HG03521 (cell line): ENCODE measurements around the gene CEL.
"Not testable (repeated sequence)": the region's sequence is repeated elsewhere in the genome, so short reads cannot be mapped to it uniquely, and the experiment has no call there.

Experiments
- ATAC-seq: cut with Tn5 transposase; IDR thresholded peaks from one replicate; pipeline ENCODE4 v1.9.1; 2021; ENCODE audit warnings: mild to moderate bottlenecking, moderate library complexity; ENCODE audit not compliant: unreplicated experiment

The CEL gene

DNA sequence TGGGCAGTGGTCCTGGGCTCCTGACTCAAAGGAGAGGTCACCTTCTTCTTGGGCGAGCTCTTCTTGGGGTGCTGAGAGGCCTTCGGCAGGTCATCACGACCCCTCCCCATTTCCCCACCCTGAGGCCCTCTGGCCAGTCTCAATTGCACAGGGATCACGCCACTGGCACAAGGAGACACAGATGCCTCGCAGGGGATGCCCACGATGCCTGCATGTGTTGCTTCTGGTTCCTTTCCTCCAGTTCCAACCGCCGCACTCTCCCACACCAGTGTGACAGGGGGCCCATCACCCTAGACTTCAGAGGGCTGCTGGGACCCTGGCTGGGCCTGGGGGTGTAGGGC, 1.3 kb downstream of the CEL start:
- no peak for ATAC-seq

DNA sequence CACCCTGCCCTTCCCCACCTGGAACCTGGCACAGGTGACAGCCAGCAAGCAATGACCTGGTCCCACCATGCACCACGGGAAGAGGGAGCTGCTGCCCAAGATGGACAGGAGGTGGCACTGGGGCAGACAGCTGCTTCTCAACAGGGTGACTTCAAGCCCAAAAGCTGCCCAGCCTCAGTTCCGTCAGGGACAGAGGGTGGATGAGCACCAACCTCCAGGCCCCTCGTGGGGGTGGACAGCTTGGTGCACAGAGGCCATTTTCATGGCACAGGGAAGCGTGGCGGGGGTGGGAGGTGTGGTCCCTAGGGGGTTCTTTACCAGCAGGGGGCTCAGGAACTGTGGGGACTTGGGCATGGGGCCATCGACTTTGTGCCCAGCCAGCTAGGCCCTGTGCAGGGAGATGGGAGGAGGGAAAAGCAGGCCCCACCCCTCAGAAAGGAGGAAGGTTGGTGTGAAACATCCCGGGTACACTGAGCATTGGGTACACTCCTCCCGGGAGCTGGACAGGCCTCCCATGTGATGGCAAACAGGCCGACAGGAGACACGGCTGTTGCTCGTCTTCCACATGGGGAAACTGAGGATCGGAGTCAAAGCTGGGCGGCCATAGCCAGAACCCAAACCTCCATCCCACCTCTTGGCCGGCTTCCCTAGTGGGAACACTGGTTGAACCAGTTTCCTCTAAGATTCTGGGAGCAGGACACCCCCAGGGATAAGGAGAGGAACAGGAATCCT, 1.9 kb downstream of the CEL start:
- no peak for ATAC-seq

DNA sequence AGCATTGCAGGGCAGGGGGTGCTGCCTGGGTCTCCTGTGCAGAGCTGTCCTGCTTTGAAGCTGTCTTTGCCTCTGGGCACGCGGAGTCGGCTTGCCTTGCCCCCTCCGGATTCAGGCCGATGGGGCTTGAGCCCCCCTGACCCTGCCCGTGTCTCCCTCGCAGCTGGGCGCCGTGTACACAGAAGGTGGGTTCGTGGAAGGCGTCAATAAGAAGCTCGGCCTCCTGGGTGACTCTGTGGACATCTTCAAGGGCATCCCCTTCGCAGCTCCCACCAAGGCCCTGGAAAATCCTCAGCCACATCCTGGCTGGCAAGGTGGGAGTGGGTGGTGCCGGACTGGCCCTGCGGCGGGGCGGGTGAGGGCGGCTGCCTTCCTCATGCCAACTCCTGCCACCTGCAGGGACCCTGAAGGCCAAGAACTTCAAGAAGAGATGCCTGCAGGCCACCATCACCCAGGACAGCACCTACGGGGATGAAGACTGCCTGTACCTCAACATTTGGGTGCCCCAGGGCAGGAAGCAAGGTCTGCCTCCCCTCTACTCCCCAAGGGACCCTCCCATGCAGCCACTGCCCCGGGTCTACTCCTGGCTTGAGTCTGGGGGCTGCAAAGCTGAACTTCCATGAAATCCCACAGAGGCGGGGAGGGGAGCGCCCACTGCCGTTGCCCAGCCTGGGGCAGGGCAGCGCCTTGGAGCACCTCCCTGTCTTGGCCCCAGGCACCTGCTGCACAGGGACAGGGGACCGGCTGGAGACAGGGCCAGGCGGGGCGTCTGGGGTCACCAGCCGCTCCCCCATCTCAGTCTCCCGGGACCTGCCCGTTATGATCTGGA, 2.7 kb downstream of the CEL start:
- ATAC-seq: no peak

DNA sequence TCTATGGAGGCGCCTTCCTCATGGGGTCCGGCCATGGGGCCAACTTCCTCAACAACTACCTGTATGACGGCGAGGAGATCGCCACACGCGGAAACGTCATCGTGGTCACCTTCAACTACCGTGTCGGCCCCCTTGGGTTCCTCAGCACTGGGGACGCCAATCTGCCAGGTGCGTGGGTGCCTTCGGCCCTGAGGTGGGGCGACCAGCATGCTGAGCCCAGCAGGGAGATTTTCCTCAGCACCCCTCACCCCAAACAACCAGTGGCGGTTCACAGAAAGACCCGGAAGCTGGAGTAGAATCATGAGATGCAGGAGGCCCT, 3.2 kb downstream of the CEL start:
- ATAC-seq: no peak

DNA sequence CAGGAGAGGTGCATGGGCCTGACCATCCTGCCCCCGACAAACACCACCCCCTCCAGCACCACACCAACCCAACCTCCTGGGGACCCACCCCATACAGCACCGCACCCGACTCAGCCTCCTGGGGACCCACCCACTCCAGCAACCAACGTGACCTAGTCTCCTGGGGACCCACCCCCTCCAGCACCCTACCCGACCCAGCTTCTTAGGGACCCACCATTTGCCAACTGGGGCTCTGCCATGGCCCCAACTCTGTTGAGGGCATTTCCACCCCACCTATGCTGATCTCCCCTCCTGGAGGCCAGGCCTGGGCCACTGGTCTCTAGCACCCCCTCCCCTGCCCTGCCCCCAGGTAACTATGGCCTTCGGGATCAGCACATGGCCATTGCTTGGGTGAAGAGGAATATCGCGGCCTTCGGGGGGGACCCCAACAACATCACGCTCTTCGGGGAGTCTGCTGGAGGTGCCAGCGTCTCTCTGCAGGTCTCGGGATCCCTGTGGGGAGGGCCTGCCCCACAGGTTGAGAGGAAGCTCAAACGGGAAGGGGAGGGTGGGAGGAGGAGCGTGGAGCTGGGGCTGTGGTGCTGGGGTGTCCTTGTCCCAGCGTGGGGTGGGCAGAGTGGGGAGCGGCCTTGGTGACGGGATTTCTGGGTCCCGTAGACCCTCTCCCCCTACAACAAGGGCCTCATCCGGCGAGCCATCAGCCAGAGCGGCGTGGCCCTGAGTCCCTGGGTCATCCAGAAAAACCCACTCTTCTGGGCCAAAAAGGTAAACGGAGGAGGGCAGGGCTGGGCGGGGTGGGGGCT, 4.6 kb downstream of the CEL start:
- no peak for ATAC-seq

DNA sequence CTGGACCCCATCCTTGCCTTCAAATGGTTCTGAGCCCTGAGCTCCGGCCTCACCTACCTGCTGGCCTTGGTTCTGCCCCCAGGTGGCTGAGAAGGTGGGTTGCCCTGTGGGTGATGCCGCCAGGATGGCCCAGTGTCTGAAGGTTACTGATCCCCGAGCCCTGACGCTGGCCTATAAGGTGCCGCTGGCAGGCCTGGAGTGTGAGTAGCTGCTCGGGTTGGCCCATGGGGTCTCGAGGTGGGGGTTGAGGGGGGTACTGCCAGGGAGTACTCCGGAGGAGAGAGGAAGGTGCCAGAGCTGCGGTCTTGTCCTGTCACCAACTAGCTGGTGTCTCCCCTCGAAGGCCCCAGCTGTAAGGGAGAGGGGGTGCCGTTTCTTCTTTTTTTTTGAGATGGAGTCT, 5.2 kb downstream of the CEL start:
- ATAC-seq: no peak

DNA sequence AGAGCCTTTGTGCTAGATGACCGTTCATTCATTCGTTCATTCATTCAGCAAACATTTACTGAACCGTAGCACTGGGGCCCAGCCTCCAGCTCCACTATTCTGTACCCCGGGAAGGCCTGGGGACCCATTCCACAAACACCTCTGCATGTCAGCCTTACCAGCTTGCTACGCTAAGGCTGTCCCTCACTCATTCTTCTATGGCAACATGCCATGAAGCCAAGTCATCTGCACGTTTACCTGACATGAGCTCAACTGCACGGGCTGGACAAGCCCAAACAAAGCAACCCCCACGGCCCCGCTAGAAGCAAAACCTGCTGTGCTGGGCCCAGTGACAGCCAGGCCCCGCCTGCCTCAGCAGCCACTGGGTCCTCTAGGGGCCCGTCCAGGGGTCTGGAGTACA, 6.0 kb downstream of the CEL start:
- no peak for ATAC-seq

DNA sequence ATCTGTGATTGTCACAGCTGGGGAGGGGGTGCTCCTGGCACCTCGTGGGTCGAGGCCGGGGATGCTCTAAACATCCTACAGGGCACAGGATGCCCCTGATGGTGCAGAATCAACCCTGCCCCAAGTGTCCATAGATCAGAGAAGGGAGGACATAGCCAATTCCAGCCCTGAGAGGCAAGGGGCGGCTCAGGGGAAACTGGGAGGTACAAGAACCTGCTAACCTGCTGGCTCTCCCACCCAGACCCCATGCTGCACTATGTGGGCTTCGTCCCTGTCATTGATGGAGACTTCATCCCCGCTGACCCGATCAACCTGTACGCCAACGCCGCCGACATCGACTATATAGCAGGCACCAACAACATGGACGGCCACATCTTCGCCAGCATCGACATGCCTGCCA, 6.7 kb downstream of the CEL start:
- ATAC-seq: not testable (repeated sequence)

DNA sequence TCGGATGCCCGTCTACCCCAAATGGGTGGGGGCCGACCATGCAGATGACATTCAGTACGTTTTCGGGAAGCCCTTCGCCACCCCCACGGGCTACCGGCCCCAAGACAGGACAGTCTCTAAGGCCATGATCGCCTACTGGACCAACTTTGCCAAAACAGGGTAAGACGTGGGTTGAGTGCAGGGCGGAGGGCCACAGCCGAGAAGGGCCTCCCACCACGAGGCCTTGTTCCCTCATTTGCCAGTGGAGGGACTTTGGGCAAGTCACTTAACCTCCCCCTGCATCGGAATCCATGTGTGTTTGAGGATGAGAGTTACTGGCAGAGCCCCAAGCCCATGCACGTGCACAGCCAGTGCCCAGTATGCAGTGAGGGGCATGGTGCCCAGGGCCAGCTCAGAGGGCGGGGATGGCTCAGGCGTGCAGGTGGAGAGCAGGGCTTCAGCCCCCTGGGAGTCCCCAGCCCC, 8.8 kb downstream of the CEL start:
- ATAC-seq: not testable (repeated sequence)

DNA sequence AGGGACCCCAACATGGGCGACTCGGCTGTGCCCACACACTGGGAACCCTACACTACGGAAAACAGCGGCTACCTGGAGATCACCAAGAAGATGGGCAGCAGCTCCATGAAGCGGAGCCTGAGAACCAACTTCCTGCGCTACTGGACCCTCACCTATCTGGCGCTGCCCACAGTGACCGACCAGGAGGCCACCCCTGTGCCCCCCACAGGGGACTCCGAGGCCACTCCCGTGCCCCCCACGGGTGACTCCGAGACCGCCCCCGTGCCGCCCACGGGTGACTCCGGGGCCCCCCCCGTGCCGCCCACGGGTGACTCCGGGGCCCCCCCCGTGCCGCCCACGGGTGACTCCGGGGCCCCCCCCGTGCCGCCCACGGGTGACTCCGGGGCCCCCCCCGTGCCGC, 9.2 kb downstream of the CEL start:
- not testable (repeated sequence) for ATAC-seq

DNA sequence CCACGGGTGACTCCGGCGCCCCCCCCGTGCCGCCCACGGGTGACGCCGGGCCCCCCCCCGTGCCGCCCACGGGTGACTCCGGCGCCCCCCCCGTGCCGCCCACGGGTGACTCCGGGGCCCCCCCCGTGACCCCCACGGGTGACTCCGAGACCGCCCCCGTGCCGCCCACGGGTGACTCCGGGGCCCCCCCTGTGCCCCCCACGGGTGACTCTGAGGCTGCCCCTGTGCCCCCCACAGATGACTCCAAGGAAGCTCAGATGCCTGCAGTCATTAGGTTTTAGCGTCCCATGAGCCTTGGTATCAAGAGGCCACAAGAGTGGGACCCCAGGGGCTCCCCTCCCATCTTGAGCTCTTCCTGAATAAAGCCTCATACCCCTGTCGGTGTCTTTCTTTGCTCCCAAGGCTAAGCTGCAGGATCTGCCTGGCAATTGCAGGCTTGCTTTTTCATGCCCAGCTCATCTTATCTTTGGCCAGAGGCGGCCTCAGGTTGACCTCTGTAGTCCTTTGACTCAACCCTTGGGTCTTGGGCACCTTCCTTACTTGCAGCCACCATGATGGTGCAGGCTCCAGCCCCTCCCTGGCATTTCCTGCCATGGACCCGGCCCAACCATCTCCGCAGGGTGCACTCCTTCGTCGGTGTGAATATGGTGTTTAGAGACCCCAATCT, 9.8 kb downstream of the CEL start:
- ATAC-seq: no peak

DNA sequence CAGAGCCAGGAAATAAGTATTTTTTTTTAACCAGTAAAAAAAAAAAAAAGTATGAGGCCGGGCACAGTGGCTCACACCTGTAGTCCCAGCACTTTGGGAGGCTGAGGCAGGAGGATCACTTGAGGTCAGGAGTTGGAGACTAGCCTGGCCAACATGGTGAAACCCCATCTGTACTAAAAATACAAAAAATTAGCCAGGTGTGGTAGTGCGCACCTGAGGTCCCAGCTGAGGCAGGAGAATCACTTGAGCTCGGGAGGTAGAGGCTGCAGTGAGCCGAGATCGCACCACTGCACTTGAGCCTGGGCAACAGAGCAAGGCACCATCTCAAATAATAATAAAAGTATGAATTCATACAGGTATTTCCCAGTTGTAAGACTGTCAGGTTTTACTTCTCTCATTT, 10.4 kb downstream of the CEL start:
- not testable (repeated sequence) for ATAC-seq

DNA sequence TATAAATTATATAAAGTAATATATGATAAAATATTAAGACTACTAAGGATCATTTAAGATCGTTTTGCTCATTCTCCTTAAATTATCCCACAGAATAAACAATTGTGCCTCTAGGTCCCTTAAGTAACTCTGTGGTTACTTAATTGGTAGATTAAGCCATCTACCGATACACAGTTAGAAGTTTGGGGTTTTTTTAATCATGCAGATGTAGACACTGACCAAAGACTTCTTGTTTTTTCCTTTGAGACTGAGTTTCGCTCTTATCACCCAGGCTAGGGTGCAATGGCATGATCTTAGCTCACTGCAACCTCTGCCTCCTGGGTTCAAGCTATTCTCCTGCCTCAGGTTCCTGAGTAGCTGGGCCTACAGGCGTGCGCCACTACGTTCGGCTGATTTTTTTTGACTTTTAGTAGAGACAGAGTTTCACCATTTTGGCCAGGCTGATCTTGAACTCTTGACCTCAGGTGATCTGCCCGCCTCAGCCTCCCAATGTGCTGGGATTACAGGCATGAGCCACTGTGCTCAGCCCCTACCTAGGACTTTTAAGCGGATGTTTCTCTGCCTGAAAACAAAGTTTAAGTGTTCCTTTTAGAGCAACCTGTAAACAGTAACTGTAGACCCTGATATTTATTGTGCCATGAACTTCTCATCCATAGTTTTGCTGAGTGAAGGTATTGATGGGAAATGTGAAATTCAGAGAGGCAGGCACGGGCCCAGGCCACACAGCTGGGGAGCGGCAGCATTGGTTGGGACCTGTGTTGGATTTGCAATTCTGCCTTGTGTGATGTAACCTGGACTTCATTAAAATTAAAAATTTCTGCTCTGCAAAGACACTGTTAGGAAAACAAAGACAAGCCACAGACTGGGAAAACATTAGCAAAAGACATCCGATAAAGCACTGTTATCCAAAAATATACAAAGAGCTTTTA, 11.6 kb downstream of the CEL start:
- ATAC-seq: no peak

DNA sequence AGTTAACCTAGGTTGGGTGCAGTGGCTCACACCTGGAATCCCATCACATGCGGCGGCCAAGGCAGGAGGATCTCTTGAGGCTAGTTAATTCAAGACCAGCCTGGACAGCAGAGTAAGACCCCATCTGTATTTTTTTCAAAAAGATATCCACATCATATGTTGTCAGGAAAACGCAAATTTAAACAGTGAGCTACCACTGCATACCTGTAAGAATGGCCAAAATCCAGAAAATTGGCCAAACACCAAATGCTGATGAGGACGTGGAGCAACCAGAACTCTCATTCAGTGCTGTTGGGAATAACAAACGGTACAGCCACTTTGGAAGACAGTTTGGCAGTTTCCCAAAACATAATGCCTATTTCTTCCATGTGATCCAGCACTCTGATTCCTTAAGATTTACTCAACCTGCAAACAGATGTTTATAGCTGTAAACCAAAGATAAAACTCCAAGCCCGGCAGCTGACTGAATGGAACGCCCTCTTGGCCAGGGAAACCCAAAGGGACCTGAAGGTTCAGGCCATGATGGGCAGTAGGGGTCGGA, 12.4 kb downstream of the CEL start:
- no peak for ATAC-seq

DNA sequence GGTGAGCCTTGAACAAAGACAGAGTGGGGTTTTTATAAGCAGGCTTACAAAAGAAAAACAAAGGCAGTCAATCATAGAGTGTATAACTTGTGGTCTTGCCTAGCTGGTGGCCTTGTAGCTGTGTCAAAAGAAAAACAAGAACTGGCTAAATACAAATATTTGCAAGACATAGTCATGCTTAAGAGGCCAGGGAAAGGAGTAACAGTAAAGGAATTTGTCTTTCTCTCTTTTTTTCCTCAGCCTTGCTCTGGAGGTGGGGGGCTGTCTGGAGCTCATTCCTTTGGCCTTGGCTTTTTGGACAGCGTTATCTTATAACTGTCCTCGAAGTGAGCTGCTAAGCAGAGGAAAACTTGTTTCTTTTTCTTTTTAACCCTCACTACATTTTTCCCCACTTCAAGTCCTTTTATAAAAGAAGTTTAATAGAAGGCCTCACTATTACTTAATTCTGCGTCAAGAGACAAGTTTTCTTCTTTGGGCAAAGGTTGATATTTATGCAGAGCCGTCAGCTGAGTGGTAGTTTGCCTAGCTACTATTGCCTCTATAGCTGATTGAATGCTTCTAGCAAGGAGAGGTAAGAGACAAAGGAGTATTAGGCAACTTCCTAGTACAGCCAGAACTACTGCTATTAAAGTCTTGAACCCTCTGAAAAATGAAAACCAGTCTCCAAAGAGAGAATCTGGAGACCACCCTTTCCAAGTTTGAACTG, 14.3 kb downstream of the CEL start:
- ATAC-seq: no peak

DNA sequence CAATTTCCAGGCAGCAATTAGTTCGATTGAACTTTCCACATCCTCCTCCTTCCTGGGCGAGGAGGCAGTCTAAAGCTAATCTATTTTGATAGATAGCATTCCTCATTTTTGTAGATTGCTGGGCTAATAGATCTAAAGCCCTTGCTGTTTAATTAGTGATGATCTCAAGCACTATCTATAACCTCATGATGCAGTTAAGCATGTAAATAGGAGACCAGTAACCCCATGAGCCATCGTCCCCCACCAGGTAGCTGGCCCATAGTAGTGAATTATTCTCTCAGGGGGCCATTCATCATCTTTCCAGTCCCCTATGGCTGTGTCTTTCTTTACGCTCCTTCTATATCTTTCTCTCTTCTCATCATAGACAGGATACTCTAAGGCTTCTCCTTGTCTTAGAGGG, 14.9 kb downstream of the CEL start:
- no peak for ATAC-seq

DNA sequence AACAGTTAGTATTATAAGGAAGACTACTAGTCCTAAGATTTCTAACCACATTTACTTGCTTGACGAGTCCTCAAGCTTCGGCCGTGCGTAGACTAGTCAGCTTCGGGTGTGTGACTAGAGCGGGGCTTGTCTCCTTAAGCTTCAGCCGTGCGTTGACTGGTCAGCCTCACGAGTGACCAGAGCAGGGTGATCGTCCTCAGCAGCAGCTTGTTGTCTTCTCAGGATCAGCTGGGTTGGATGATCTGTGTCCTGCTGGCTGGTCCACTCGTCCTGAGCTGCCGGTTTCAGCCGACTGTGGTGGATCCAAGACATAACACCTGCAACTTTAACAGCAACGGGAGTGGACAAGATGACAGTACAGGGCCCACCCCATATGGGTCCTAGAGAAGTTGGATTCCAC, 16.7 kb downstream of the CEL start:
- no peak for ATAC-seq

DNA sequence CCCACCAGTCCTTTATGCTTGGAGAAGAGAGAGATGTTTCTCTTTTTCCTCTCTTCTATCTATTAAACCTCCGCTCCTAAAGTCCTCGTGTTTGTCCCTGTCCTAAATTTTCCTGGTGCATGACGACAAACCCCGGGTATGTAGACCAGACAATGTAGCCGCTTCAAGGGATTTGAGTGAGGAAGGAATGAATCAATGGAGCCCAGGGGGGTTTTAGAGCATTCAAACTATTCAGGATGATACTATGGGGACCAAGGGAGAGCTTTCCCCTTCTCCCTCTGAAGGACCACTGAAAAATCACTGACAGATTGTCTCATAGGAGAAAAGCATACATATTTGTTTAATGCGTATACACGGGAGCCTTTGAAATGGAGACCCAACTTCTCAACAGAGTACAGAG, 18.4 kb downstream of the CEL start:
- no peak for ATAC-seq
